BE2C (cell line): Measurements from ENCODE around the gene PSMF1.

Experiments used
- DNase-seq: peaks from one replicate; pipeline ENCODE4 v3.0.0-alpha.2; 2020
- H3K27me3 ChIP-seq: fragments of 250-450 bp; sonication (Bioruptor Pico); 2 replicates; pipeline ENCODE4 v1.5.1; 2020; ENCODE audit warnings: mild to moderate bottlenecking
- H3K36me3 ChIP-seq: fragments of 250-450 bp; sonication (Bioruptor Pico); 2 replicates; pipeline ENCODE4 v1.5.1; 2020; ENCODE audit warnings: mild to moderate bottlenecking
- H3K4me1 ChIP-seq: fragments of 250-450 bp; sonication (Bioruptor Pico); 2 replicates; pipeline ENCODE4 v1.5.1; 2020
- H3K4me3 ChIP-seq: 2 replicates; pipeline ENCODE4 v1.5.1; 2011; ENCODE audit warnings: low read depth, low read length
- H3K9me3 ChIP-seq: fragments of 250-450 bp; sonication (Bioruptor Pico); 2 replicates; pipeline ENCODE4 v1.5.1; 2020
- TF ChIP-seq, protein P1 (sequence below): IDR thresholded peaks from 2 replicates; pipeline ENCODE4 v1.5.1; 2012; ENCODE audit warnings: mild to moderate bottlenecking, low read depth, low read length

The PSMF1 gene

DNA sequence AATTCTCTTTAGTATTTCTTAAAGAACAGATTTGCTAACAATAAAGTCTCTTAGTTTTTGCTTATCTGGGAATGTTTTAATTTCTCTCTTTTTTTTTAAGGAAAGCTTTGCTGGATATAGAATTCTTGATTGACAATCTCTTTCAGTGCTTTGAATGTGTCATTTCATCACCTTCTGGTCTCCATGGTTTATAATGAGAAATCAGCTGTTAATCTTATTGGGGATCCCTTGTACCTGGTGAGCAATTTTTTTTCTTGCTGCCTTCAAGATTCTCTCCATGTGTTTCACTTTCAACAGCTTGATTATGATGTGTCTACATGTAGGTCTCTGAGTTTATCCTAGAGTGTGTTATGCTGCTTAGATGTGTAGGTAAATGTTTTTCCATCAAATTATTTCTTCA lies 16.4 kb upstream of the PSMF1 start:
- no peak for DNase-seq
- Histone ChIP-seq H3K9me3 (no peaks in the 10 kb centered on the region), H3K4me1 (no peaks in the 10 kb centered on the region), H3K4me3 (no peak overlapping the region), H3K27me3 (no peaks in the 10 kb centered on the region), H3K36me3 (no peaks in the 10 kb centered on the region)
- TF ChIP-seq, protein P1, sequence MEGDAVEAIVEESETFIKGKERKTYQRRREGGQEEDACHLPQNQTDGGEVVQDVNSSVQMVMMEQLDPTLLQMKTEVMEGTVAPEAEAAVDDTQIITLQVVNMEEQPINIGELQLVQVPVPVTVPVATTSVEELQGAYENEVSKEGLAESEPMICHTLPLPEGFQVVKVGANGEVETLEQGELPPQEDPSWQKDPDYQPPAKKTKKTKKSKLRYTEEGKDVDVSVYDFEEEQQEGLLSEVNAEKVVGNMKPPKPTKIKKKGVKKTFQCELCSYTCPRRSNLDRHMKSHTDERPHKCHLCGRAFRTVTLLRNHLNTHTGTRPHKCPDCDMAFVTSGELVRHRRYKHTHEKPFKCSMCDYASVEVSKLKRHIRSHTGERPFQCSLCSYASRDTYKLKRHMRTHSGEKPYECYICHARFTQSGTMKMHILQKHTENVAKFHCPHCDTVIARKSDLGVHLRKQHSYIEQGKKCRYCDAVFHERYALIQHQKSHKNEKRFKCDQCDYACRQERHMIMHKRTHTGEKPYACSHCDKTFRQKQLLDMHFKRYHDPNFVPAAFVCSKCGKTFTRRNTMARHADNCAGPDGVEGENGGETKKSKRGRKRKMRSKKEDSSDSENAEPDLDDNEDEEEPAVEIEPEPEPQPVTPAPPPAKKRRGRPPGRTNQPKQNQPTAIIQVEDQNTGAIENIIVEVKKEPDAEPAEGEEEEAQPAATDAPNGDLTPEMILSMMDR = no peak

DNA sequence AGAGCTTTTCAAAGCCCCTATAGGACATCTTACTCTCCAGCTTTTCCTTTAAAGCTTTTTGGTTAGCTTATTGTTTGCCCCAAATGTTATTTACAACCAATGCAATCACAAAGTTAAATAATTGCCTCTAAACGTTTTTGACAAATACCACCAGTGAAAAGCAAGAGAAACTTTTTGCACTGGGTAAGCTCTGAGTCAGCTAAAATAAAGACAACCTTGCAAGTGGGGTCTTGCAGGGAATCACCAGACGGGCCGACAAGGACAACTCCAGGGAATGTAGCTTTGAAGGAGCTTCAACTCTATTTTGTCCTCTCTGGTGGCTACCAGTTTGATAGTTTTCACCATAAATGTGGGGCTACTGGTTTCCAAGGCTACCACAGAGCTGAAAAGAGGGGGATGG lies 14.7 kb upstream of the PSMF1 start:
- DNase-seq = no peak
- H3K27me3 ChIP-seq = no peaks in the 10 kb centered on the region
- TF ChIP-seq, protein P1 = no peak
- H3K4me1 ChIP-seq = no peaks in the 10 kb centered on the region
- H3K9me3 ChIP-seq = no peaks in the 10 kb centered on the region
- no peaks in the 10 kb centered on the region for H3K36me3 ChIP-seq
- H3K4me3 ChIP-seq = no peak overlapping the region

DNA sequence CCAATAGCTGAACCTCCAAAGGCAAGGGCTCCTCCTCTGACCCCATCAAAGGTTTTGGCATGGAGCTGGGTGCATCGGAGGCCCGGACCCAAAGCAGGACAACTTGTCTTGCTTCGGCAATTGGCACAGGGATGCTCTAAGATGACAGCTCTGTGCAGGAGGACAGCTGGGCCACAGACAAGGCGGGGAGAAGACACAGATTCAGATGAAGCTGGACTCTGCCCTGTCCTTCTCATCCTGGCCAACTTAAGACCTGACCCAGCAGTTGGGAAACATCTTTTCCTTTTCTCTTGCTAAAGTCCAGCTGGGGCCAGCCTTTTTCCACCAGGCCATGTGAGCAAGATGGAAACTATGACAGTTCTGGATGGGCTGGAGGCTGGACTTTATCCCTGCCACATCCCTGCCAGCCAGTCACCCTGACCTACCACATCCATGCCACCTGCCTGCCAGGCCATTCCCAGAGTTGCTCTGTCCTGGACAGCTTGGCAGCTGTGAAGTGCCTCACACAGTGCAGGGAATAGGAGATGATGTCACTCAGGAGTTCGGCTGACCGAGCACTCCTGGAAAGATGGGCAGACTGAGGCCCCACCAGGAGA lies 12.7 kb upstream of the PSMF1 start:
- Histone ChIP-seq H3K27me3 (no peaks in the 10 kb centered on the region), H3K4me1 (no peaks in the 10 kb centered on the region), H3K4me3 (no peak overlapping the region), H3K36me3 (no peaks in the 10 kb centered on the region), H3K9me3 (no peaks in the 10 kb centered on the region)
- TF ChIP-seq, protein P1 = no peak
- DNase-seq = no peak

DNA sequence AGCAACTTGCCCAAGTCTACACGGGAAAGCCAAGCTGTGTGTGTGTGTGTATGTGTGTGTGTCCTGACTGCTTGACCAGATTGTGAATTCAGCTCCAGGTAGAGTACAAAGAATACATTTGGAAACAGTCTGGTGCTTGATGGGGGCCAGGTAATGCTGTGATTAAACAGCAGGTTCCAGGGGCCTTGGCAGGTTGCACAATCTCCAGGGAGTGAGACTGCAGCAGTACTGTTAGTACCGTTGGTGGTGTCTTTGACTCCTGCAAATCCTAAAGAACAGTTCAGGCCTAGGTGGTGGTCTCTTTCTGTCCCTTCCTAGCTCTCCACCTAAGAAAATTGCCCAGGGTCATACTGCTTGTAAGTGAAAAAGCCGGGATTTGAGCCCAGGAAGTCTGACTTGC lies 11.2 kb upstream of the PSMF1 start:
- H3K27me3 ChIP-seq = no peaks in the 10 kb centered on the region
- no peaks in the 10 kb centered on the region for H3K36me3 ChIP-seq
- no peak for DNase-seq
- no peak overlapping the region for H3K4me3 ChIP-seq
- no peaks in the 10 kb centered on the region for H3K9me3 ChIP-seq
- no peaks in the 10 kb centered on the region for H3K4me1 ChIP-seq
- TF ChIP-seq, protein P1 = no peak

DNA sequence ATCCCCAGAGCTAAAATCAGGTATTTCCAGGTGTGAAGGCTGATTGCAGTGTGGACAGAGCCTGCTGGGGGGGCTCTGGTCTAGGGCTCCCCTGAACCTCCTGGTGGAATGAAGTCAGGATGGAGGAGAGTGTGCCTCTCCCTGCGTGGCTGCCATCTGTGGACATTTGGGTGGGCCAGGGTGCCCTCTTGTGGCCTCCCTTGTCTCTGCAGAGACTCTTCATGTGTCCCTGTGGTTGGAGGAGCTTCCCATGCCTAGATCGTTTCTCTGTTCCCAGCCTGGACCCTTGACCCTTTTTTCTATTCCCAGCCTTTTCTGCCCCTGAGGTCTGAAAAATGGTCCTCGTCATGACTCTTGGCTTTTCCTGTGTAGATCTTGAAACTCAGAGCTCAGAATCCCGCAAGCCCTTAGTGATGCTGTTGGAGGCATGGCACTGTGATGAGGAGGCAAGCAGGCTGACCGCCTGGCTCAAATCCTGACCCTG lies 9.9 kb upstream of the PSMF1 start:
- Histone ChIP-seq H3K4me1 (no peaks in the 10 kb centered on the region), H3K36me3 (no peaks in the 10 kb centered on the region), H3K27me3 (no peaks in the 10 kb centered on the region), H3K4me3 (no peak overlapping the region), H3K9me3 (no peaks in the 10 kb centered on the region)
- TF ChIP-seq, protein P1 = peak; percentile 71
- DNase-seq = peak; percentile 46

DNA sequence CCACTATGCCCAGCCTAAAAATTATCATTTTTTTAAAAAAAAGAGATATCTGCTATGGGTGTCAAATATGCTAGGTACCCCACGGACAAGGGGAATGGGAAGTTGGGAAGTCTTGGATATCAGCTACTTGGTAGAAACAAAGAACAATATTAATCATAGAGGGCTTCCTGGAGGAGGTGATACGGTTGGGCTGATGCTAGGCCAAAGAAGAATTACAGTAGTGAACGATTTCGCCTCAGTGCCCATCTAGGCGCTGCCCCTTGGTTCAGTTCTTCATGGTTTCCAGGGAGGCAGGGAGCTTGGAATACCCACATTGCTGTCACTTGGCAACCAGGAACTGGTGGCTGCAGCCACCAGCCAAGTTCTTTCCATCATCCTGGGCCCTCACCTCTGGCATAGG lies 5.5 kb upstream of the PSMF1 start:
- TF ChIP-seq, protein P1 = no peak
- H3K27me3 ChIP-seq = no peaks in the 10 kb centered on the region
- no peak for DNase-seq
- H3K4me3 ChIP-seq = no peak overlapping the region
- H3K9me3 ChIP-seq = no peaks in the 10 kb centered on the region
- no peaks in the 10 kb centered on the region for H3K4me1 ChIP-seq
- no peaks in the 10 kb centered on the region for H3K36me3 ChIP-seq
